Neural crest cell (in vitro differentiated cells): ENCODE measurements around the gene SPINT1. TPM values are rescaled to one million over a fixed set of nuclear protein-coding genes. Genes with fewer than 3 reads are reported as not detected.

Experiments used
- DNase-seq: peaks from one replicate; pipeline ENCODE4 v3.0.0; 2021; ENCODE audit warnings: low read depth, mixed read lengths, low spot score
- H3K27ac Mint-ChIP-seq: one replicate; pipeline ENCODE4 v1.8.0; 2021; ENCODE audit warnings: mild to moderate bottlenecking, mixed read lengths; ENCODE audit not compliant: unreplicated experiment
- H3K27me3 Mint-ChIP-seq: 2 replicates; pipeline ENCODE4 v1.8.0; 2021; ENCODE audit warnings: low read depth, mild to moderate bottlenecking, mixed read lengths
- H3K36me3 Mint-ChIP-seq: 2 replicates; pipeline ENCODE4 v1.8.0; 2021; ENCODE audit warnings: low read depth, mild to moderate bottlenecking, mixed read lengths
- H3K4me1 Mint-ChIP-seq: 2 replicates; pipeline ENCODE4 v1.8.0; 2021; ENCODE audit warnings: mixed read lengths
- H3K4me3 Mint-ChIP-seq: one replicate; pipeline ENCODE4 v1.8.0; 2021; ENCODE audit warnings: mild to moderate bottlenecking, mixed read lengths
- H3K9me3 Mint-ChIP-seq: 2 replicates; pipeline ENCODE4 v1.8.0; 2021; ENCODE audit warnings: mixed read lengths
- total RNA-seq: library from RNA; stranded (reverse); gene quantifications from 2 replicates; pipeline ENCODE4 v1.2.1, GENCODE V29; 2021
- TF ChIP-seq, protein P1 (sequence below): fragments of 200-600 bp; sonication (generic); conservative IDR thresholded peaks from 2 replicates; pipeline ENCODE4 v1.5.0; 2021; ENCODE audit warnings: antibody characterized with exemption, mild to moderate bottlenecking

SPINT1 gene
- total RNA-seq, 1 donor from 2014 or later = 1.0 TPM

DNA sequence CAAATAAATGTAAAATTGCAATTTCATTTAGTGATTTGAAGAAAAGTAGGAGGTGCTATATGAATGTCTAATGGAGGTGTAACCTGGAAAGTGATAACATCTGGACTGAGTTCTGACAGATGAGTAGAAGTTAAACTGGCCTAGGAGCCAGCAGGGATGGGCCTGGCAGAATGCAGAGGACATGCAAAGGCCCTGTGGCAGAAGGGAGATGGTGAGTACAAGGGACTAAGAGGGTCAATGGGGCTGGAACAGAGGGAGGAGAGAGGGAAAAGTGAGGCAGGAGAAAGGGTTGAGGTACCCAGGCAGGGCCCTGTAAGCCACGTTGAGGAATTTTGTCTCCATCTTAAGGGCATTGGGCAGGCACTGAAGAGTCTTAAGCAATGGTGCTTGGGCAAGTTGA lies 12.0 kb upstream of the SPINT1 start:
- TF ChIP-seq, protein P1, sequence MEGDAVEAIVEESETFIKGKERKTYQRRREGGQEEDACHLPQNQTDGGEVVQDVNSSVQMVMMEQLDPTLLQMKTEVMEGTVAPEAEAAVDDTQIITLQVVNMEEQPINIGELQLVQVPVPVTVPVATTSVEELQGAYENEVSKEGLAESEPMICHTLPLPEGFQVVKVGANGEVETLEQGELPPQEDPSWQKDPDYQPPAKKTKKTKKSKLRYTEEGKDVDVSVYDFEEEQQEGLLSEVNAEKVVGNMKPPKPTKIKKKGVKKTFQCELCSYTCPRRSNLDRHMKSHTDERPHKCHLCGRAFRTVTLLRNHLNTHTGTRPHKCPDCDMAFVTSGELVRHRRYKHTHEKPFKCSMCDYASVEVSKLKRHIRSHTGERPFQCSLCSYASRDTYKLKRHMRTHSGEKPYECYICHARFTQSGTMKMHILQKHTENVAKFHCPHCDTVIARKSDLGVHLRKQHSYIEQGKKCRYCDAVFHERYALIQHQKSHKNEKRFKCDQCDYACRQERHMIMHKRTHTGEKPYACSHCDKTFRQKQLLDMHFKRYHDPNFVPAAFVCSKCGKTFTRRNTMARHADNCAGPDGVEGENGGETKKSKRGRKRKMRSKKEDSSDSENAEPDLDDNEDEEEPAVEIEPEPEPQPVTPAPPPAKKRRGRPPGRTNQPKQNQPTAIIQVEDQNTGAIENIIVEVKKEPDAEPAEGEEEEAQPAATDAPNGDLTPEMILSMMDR = no peak
- H3K36me3 Mint-ChIP-seq = no peaks in the 10 kb centered on the region
- peaks cover 9% of the 10 kb centered on the region for H3K27me3 Mint-ChIP-seq
- H3K4me1 Mint-ChIP-seq = no peaks in the 10 kb centered on the region
- DNase-seq = no peak
- no peak overlapping the region for H3K4me3 Mint-ChIP-seq
- no peaks in the 10 kb centered on the region for H3K9me3 Mint-ChIP-seq
- H3K27ac Mint-ChIP-seq = no peak overlapping the region

- no peak overlapping the region for H3K27ac Mint-ChIP-seq
- H3K4me3 Mint-ChIP-seq = no peak overlapping the region
- peaks cover 6% of the 10 kb centered on the region for H3K27me3 Mint-ChIP-seq
- no peaks in the 10 kb centered on the region for H3K4me1 Mint-ChIP-seq
- DNase-seq = no peak
- H3K9me3 Mint-ChIP-seq = no peaks in the 10 kb centered on the region
- no peaks in the 10 kb centered on the region for H3K36me3 Mint-ChIP-seq
- TF ChIP-seq, protein P1 = no peak
Measured at GRCh38 chr15:40832903-40833302, 10.9 kb upstream of the SPINT1 start.

GRCh38 chr15:40836020-40836419 lies 7.8 kb upstream of the SPINT1 start:
- Mint-ChIP-seq H3K27ac (no peak overlapping the region), H3K4me1 (no peaks in the 10 kb centered on the region), H3K9me3 (no peaks in the 10 kb centered on the region), H3K27me3 (peaks cover 11% of the 10 kb centered on the region), H3K36me3 (no peaks in the 10 kb centered on the region), H3K4me3 (no peak overlapping the region)
- TF ChIP-seq, protein P1 = no peak
- no peak for DNase-seq

GRCh38 chr15:40838756-40839155 lies 5.1 kb upstream of the SPINT1 start:
- Mint-ChIP-seq H3K27ac (no peak overlapping the region), H3K9me3 (no peaks in the 10 kb centered on the region), H3K36me3 (no peaks in the 10 kb centered on the region), H3K27me3 (peaks cover 37% of the 10 kb centered on the region), H3K4me3 (no peak overlapping the region), H3K4me1 (peaks cover 4% of the 10 kb centered on the region)
- TF ChIP-seq, protein P1 = no peak
- DNase-seq = no peak

DNA sequence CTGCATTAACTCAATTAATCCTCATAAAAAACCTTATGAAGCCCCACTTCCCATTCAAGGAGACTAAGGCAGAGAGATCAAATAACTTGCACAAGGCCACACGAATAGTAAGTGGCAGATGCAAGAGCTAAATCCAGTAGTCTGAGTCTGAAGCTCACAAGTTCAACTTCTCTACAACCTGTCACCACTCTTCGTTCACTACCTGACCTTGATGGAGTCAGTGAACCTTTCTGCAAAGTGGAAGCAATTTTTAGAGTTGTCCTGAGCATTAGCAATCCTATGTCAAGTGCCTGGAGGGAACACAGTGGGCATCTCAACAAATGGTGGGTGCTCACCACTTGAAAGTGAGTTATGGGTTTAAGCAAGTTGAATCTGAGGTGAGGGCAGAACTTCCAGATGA lies 2.1 kb upstream of the SPINT1 start:
- no peak for DNase-seq
- Mint-ChIP-seq H3K27me3 (peaks cover 63% of the 10 kb centered on the region), H3K9me3 (no peaks in the 10 kb centered on the region), H3K4me3 (no peak overlapping the region), H3K4me1 (peaks cover 8% of the 10 kb centered on the region), H3K27ac (no peak overlapping the region), H3K36me3 (no peaks in the 10 kb centered on the region)
- TF ChIP-seq, protein P1 = no peak
